Measurements from ENCODE around the gene GPC1. TPM values are rescaled to one million over a fixed set of nuclear protein-coding genes. Genes with fewer than 3 reads are reported as not detected.

GPC1 gene
- total RNA-seq, 2 donors from 2014 or later = 1.5 to 1.7 TPM

DNA sequence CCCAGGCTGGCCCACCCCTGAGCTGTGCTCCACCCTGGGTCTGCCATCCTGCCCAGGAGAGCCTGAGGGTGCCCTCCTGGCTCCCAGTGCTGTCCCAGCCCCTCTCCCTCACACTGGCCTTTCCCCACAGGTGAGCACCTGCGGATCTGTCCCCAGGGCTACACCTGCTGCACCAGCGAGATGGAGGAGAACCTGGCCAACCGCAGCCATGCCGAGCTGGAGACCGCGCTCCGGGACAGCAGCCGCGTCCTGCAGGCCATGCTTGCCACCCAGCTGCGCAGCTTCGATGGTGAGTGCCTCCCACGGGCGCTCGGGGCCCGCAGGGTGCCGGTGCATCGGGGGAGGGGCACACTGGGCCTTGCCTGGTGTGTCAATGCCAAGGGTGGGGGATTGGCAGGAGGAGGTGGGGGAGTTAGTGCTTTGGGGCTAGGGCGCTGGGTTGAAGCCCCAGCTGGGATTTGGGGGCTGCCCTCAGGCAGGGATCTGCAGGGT, 23.5 kb downstream of the GPC1 start:
- ATAC-seq (no peak), DNase-seq (no peak)
- peaks cover 4% of the 10 kb centered on the region for H3K4me1 Mint-ChIP-seq
- H3K27ac Mint-ChIP-seq = no peak overlapping the region
- H3K36me3 Mint-ChIP-seq (ENCODE audit: low read depth) = no peaks in the 10 kb centered on the region
- H3K9me3 ChIP-seq (ENCODE audit: control insufficient read depth, low read length, poor library complexity, severe bottlenecking) = no peaks in the 10 kb centered on the region
- peaks cover 12% of the 10 kb centered on the region for H3K27me3 Mint-ChIP-seq
- no peak overlapping the region for H3K4me3 Mint-ChIP-seq

DNA sequence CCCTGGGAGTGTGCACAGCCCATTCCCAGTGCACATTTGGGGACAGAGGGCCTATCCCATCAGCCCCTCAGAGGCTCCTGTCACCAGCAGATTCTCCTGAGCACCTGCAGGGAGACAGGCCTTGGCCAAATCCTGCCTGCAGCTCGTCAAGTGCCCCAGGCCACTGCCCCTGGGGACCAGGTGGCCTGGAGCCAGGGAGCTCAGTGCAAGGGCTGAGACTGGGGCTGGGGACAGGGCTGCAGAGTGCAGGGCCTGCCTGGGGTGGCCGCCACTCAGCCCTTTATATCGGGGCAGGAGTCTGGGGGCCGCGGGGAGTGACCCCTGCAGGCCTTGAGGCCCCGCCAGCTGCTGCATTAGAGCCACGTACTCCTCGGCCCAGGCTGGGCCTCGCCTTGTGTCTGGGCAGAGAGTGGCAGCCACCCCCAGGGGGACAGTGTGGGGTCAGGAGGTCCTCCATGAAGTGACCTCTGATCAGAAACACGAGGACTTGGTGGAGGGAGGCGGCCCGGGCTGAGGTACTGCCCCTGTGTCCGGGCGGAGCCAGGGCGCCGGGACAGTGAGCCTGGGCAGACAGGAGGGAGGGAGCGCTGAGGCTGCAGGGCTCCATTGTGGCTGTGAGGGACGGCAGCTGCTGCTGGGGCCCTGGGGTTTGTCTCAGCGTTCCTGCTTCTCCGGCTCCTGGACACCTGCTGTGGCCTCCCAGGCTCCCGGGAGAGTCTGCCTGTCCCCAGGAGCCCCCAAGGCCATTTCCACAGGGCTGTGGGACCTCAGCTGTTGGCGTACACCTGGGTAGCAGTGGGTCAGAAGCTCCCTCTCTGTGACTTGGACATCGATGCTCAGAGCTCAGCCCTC, 24.2 kb downstream of the GPC1 start:
- no peak for DNase-seq
- H3K4me1 Mint-ChIP-seq = peaks cover 3% of the 10 kb centered on the region
- H3K4me3 Mint-ChIP-seq = no peak overlapping the region
- H3K36me3 Mint-ChIP-seq (ENCODE audit: low read depth) = no peaks in the 10 kb centered on the region
- no peak for ATAC-seq
- H3K27ac Mint-ChIP-seq = no peak overlapping the region
- H3K27me3 Mint-ChIP-seq = peaks cover 5% of the 10 kb centered on the region
- H3K9me3 ChIP-seq (ENCODE audit: control insufficient read depth, low read length, poor library complexity, severe bottlenecking) = no peaks in the 10 kb centered on the region

DNA sequence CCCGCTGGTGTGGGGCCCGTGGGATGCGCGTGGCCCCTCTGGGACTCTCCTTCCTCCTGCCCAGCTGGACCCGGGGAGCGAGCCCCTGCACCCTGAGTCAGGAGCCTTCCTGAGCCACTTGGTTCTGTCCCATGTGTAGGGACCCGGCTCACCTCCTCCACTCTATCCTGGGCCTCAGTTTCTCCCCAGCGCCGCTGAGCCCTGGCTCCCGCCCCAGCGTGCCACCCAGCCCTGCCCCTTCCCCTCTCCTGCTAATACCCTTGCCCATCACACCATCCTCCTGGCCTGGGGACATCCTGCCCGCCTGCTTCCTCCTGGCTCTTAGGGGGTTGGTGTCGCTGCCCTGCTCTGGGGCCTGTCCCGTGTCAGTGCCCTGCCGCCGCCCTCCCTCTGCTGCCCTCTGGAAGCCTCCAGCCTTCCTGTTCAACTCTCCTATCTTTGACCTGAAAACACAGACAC, 24.8 kb downstream of the GPC1 start:
- no peaks in the 10 kb centered on the region for H3K27me3 Mint-ChIP-seq
- no peak overlapping the region for H3K27ac Mint-ChIP-seq
- no peak for ATAC-seq
- no peaks in the 10 kb centered on the region for H3K4me1 Mint-ChIP-seq
- H3K4me3 Mint-ChIP-seq = no peak overlapping the region
- no peaks in the 10 kb centered on the region for H3K36me3 Mint-ChIP-seq (ENCODE audit: low read depth)
- peak in 1 of 3 donors; percentile 4 for DNase-seq
- no peaks in the 10 kb centered on the region for H3K9me3 ChIP-seq (ENCODE audit: control insufficient read depth, low read length, poor library complexity, severe bottlenecking)

DNA sequence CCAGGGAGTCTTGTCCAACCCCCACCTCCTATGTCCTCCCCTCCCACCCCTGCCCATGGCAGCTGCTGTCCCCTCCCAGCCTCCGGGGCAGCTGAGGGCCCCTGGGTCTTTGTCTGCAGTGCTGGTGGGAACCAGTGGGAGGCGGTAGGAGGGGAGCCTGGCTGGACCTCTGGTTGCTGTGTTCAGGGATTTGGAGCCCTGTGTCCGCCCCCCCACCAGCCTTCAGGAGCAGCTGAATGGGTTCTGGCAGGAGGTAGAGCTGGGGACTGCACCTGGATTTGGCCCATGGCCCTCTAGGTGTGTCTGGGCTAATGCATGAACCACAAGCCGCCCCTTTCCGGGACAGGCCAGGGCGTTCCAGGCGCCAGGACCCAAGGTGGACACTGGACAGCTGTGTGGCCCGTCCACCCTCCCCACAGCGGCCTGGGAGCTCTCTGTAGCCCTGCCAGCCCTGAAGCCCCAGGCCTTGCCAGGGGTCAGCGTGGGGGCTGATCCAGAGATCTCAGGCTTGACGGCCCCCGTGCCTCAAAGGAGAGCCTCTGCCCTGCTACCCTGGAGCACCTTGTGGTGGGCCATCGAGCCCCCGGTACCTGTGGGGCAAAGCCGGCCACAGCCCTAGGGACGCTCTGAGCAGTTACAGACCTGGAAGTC, 25.4 kb downstream of the GPC1 start:
- ATAC-seq (no peak), DNase-seq (peak in 2 of 3 donors; percentile 0 to 5)
- H3K4me1 Mint-ChIP-seq = no peaks in the 10 kb centered on the region
- H3K36me3 Mint-ChIP-seq (ENCODE audit: low read depth) = no peaks in the 10 kb centered on the region
- H3K27ac Mint-ChIP-seq = no peak overlapping the region
- no peak overlapping the region for H3K4me3 Mint-ChIP-seq
- no peaks in the 10 kb centered on the region for H3K9me3 ChIP-seq (ENCODE audit: control insufficient read depth, low read length, poor library complexity, severe bottlenecking)
- no peaks in the 10 kb centered on the region for H3K27me3 Mint-ChIP-seq

DNA sequence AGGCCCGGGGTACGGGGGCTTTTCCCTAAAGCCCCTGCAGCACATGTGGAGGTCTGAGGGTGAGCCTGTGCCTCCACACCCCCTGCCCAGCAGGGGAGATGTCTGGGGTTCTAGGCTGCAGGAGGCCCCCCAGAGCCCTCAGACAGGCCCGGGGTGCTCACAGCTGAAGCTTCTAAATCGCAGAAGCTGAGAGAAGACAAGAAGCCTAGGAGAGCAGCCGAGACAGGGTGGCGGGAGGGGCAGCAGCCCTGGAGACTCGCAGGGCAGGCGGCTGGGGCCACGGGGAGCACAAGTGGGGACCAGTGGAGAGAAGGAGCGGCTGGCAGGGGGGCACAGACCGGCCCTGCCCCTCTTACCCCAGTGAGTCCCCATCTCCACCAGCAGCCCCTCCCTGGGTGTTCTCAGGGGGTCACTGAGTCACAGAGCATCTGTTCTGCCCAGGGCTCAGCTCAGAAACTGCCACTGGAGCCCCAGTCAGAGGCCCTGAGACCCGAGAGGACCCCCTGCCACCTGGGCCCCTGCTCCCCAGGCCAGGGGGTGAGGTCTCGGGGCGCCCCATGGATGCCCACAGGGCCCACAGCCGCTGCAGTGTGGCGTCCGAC, 26.1 kb downstream of the GPC1 start:
- ATAC-seq = no peak
- Mint-ChIP-seq H3K4me1 (no peaks in the 10 kb centered on the region), H3K4me3 (no peak overlapping the region), H3K36me3 (ENCODE audit: low read depth) (no peaks in the 10 kb centered on the region), H3K27ac (no peak overlapping the region), H3K27me3 (no peaks in the 10 kb centered on the region)
- peak in 2 of 3 donors; percentile 6 to 8 for DNase-seq
- no peaks in the 10 kb centered on the region for H3K9me3 ChIP-seq (ENCODE audit: control insufficient read depth, low read length, poor library complexity, severe bottlenecking)

DNA sequence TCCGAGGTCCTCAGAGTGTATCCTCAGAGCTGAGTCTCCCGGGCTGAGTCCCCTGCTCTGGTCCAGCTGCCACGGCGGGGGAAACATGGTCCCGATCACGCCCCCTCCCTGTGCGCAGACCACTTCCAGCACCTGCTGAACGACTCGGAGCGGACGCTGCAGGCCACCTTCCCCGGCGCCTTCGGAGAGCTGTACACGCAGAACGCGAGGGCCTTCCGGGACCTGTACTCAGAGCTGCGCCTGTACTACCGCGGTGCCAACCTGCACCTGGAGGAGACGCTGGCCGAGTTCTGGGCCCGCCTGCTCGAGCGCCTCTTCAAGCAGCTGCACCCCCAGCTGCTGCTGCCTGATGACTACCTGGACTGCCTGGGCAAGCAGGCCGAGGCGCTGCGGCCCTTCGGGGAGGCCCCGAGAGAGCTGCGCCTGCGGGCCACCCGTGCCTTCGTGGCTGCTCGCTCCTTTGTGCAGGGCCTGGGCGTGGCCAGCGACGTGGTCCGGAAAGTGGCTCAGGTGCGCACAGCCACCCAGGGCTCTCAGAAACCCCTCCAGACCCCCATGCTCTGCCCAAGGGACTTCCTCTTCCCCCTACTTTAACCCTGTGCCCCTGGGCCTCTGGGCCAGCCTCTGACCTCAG, 26.7 kb downstream of the GPC1 start:
- H3K4me1 Mint-ChIP-seq = no peaks in the 10 kb centered on the region
- no peaks in the 10 kb centered on the region for H3K9me3 ChIP-seq (ENCODE audit: control insufficient read depth, low read length, poor library complexity, severe bottlenecking)
- H3K4me3 Mint-ChIP-seq = no peak overlapping the region
- DNase-seq = peak in 2 of 3 donors; percentile 5 to 8
- no peaks in the 10 kb centered on the region for H3K27me3 Mint-ChIP-seq
- ATAC-seq = no peak
- no peaks in the 10 kb centered on the region for H3K36me3 Mint-ChIP-seq (ENCODE audit: low read depth)
- no peak overlapping the region for H3K27ac Mint-ChIP-seq

DNA sequence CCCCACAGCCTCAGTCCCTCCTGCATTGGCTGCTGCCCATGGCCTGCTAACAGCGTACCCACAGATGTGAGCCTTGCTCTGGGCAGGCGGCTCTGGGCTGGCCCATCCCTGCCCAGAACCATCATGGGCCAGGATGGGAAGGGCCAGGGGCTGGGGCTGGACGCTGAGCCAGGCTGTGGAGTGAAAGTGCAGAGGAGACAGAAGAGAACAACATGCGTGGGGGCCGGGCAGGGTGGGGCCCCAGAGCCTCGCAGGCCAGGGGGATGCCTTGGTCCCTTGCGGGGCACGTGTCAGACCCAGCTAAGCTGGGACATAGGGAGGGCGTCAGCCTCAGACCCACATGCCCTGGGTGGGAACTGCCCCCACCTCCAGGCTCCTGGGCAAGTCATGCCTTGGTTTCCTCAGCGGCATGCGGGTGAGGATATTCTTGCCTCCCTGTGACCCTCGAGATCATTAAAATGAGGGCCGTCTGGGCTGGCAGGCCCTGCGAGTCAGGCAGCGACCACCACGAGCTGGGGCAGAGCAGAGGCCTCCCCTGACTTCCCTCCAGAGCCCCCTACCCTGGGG, 27.3 kb downstream of the GPC1 start:
- DNase-seq = peak in 1 of 3 donors; percentile 5

DNA sequence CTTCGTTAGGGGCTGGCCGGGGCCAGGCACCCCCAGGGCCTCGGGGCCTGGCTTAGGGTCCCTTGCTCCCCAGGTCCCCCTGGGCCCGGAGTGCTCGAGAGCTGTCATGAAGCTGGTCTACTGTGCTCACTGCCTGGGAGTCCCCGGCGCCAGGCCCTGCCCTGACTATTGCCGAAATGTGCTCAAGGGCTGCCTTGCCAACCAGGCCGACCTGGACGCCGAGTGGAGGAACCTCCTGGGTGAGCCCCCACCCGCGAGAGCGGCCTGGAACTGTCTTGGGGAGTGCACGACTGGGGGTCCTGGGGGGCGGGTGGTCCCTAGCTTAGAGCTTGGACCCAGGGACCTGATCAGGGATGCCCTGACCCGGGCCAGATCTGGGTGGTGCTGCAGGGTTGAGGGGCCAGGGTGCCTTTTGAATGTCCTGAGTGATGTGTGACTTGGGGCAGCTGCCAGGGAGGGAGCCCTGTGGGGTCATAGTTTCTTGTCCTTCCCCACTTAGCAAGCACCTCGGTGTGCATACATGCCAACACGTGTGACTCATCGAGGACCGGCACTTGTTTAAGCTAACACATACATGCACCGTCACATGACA, 27.9 kb downstream of the GPC1 start:
- Mint-ChIP-seq H3K27me3 (no peaks in the 10 kb centered on the region), H3K4me1 (no peaks in the 10 kb centered on the region), H3K27ac (no peak overlapping the region), H3K4me3 (no peak overlapping the region), H3K36me3 (ENCODE audit: low read depth) (no peaks in the 10 kb centered on the region)
- H3K9me3 ChIP-seq (ENCODE audit: control insufficient read depth, low read length, poor library complexity, severe bottlenecking) = no peaks in the 10 kb centered on the region
- DNase-seq (peak in 2 of 3 donors; percentile 5 to 10), ATAC-seq (no peak)

More for the DNA sequence above, 27.3 kb downstream of the GPC1 start:
- H3K36me3 Mint-ChIP-seq (ENCODE audit: low read depth) = no peaks in the 10 kb centered on the region
- ATAC-seq = no peak
- H3K4me1 Mint-ChIP-seq = no peaks in the 10 kb centered on the region
- no peaks in the 10 kb centered on the region for H3K9me3 ChIP-seq (ENCODE audit: control insufficient read depth, low read length, poor library complexity, severe bottlenecking)
- no peak overlapping the region for H3K4me3 Mint-ChIP-seq
- H3K27me3 Mint-ChIP-seq = no peaks in the 10 kb centered on the region
- H3K27ac Mint-ChIP-seq = no peak overlapping the region

DNA sequence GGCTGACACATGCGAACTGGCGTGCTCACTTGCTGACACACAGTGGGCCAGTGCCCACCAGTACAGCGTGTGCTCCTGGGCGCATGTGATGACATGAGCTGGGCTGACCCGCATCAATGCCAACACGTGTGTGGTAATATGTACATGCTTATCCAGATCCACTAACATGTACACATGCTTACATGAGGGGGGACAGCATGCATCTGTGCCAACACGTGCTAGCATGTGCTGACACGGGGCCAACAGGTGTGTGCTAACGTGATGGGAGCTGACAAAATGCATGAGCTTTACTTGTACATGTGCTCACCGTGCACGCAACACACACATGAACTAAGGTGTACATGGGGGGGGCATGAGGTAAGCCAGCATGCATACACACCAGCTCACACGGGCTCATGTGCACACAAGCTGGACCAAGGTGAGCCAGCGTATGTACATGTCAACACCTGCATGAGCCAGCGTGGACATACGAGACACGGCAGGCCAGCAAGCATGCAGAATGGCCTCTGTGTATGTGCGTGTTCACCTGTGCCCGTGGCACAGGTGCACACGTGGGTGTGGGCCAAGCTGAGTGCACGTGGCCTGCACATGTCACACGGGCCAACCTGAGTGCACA, 28.5 kb downstream of the GPC1 start:
- no peaks in the 10 kb centered on the region for H3K9me3 ChIP-seq (ENCODE audit: control insufficient read depth, low read length, poor library complexity, severe bottlenecking)
- no peak for ATAC-seq
- H3K4me3 Mint-ChIP-seq = no peak overlapping the region
- H3K36me3 Mint-ChIP-seq (ENCODE audit: low read depth) = no peaks in the 10 kb centered on the region
- no peaks in the 10 kb centered on the region for H3K4me1 Mint-ChIP-seq
- H3K27me3 Mint-ChIP-seq = no peaks in the 10 kb centered on the region
- no peak overlapping the region for H3K27ac Mint-ChIP-seq
- peak in 1 of 3 donors; percentile 1 for DNase-seq

DNA sequence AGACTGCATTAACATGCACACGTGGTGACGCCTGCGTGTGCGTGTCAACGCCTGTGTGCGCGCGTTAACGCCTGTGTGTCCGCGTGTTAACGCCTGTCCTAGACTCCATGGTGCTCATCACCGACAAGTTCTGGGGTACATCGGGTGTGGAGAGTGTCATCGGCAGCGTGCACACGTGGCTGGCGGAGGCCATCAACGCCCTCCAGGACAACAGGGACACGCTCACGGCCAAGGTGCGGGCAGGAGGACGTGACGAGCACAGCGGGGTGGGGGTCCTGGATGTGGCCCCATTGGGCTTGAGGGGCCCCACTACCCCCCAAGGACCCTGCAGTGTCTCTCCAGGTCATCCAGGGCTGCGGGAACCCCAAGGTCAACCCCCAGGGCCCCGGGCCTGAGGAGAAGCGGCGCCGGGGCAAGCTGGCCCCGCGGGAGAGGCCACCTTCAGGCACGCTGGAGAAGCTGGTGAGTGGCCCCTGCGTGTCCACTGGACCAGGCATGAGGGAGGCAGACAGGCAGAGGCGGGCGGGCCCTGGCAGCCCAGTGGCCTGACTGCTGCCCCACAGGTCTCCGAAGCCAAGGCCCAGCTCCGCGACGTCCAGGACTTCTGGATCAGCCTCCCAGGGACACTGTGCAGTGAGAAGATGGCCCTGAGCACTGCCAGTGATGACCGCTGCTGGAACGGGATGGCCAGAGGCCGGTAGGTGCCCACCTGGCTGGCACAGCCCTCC, 29.2 kb downstream of the GPC1 start:
- Mint-ChIP-seq H3K36me3 (ENCODE audit: low read depth) (no peaks in the 10 kb centered on the region), H3K27ac (no peak overlapping the region), H3K4me1 (no peaks in the 10 kb centered on the region), H3K4me3 (no peak overlapping the region), H3K27me3 (no peaks in the 10 kb centered on the region)
- DNase-seq = peak in 1 of 3 donors; percentile 9
- no peak for ATAC-seq
- no peaks in the 10 kb centered on the region for H3K9me3 ChIP-seq (ENCODE audit: control insufficient read depth, low read length, poor library complexity, severe bottlenecking)

DNA sequence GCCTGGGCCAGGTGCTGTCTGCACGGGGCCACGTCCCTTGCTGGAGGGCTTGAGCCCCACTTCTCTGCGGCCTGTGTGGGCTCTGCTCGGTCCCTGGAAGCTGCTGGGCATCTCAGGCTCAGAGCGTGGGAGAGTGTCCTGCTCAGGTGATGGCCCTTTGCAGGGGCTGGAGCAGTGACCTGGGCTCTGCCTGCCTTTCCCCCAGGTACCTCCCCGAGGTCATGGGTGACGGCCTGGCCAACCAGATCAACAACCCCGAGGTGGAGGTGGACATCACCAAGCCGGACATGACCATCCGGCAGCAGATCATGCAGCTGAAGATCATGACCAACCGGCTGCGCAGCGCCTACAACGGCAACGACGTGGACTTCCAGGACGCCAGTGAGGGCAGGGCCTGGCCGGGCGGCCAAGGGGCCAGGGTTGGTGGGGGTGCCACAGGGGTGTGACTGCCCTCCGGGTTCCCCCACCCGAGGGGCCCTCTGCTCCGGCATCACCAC, 29.9 kb downstream of the GPC1 start:
- no peak for ATAC-seq
- Mint-ChIP-seq H3K4me1 (no peaks in the 10 kb centered on the region), H3K27me3 (no peaks in the 10 kb centered on the region), H3K4me3 (no peak overlapping the region), H3K36me3 (ENCODE audit: low read depth) (no peaks in the 10 kb centered on the region), H3K27ac (no peak overlapping the region)
- no peaks in the 10 kb centered on the region for H3K9me3 ChIP-seq (ENCODE audit: control insufficient read depth, low read length, poor library complexity, severe bottlenecking)
- DNase-seq = peak in 1 of 3 donors; percentile 6

Measured in T-helper 17 cell (primary cell).